BLaER1 (cell line): ENCODE results near the gene EPHX1.
"Not testable (repeated sequence)": the region's sequence is repeated elsewhere in the genome, so short reads cannot be mapped to it uniquely, and the experiment has no call there.

Experiments used
- H3K27ac ChIP-seq: shearing (Covaris generic); formaldehyde crosslinking; 2 replicates; pipeline ENCODE4 v1.8.1; 2022
- H3K27me3 ChIP-seq: shearing (Covaris generic); formaldehyde crosslinking; 2 replicates; pipeline ENCODE4 v1.8.1; 2022
- H3K36me3 ChIP-seq: shearing (Covaris generic); formaldehyde crosslinking; 2 replicates; pipeline ENCODE4 v1.8.1; 2022
- H3K4me1 ChIP-seq: shearing (Covaris generic); formaldehyde crosslinking; 2 replicates; pipeline ENCODE4 v1.8.1; 2022
- H3K4me2 ChIP-seq: shearing (Covaris generic); formaldehyde crosslinking; 2 replicates; pipeline ENCODE4 v1.8.1; 2022
- H3K4me3 ChIP-seq: shearing (Covaris generic); formaldehyde crosslinking; 2 replicates; pipeline ENCODE4 v1.8.1; 2022
- H3K9ac ChIP-seq: shearing (Covaris generic); formaldehyde crosslinking; 2 replicates; pipeline ENCODE4 v1.8.1; 2022
- H3K9me3 ChIP-seq: shearing (Covaris generic); formaldehyde crosslinking; 2 replicates; pipeline ENCODE4 v1.8.1; 2022
- H4K20me1 ChIP-seq: shearing (Covaris generic); formaldehyde crosslinking; 2 replicates; pipeline ENCODE4 v1.8.1; 2022
- Cebpa-rat ChIP-seq: shearing (Covaris generic); IDR thresholded peaks from 2 replicates; pipeline ENCODE4 v1.8.1; 2022

The EPHX1 gene

DNA sequence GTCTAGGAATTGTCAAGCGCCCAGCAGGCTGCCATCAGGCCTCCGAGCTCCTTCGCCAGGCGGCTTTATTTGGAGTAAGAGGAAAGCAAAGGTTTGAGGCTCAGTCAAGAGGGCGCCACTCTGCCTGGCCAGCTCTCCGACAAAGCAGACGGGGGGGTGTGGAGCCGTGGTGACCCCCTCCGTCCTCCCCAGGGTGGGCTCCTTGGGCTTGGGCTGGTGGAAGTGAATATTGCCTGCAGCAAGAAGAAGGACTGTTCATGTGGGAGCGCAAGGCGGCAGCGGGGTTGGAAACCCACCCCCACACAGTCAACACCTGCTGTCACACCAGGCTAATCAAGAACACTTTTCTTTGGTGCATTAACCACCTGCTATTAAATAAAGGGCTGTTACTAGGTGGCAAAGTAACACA lies 14.6 kb downstream of the EPHX1 start:
- H3K9me3 ChIP-seq = no peaks in the 10 kb centered on the region
- H3K36me3 ChIP-seq = no peaks in the 10 kb centered on the region
- H3K4me1 ChIP-seq = no peaks in the 10 kb centered on the region
- H4K20me1 ChIP-seq = no peaks in the 10 kb centered on the region
- H3K27ac ChIP-seq = no peak overlapping the region
- no peak overlapping the region for H3K4me3 ChIP-seq
- no peak overlapping the region for H3K4me2 ChIP-seq
- no peak overlapping the region for H3K9ac ChIP-seq
- no peaks in the 10 kb centered on the region for H3K27me3 ChIP-seq
- no peak for TF ChIP-seq Cebpa-rat

DNA sequence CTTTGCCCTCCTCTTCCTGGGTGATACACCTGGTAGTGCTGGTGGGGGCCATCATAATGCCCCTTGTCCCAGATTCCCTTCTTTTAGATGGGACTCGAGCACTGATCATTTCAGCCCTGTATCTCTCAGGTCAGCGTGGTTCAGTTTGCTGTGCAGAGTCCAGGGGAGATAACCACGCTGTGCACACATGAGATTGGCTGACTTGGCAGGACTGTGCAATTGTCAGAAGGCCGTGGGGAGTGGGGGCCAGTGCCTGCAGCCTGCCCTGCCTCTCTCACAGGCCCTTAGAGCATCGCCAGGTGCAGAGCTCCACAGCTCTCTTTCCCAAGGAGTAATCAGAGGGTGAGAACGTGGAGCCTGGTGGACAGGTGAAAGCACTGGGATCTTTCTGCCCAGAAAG lies 15.2 kb downstream of the EPHX1 start:
- no peaks in the 10 kb centered on the region for H4K20me1 ChIP-seq
- no peaks in the 10 kb centered on the region for H3K4me1 ChIP-seq
- H3K36me3 ChIP-seq = no peaks in the 10 kb centered on the region
- no peaks in the 10 kb centered on the region for H3K9me3 ChIP-seq
- no peaks in the 10 kb centered on the region for H3K27me3 ChIP-seq
- H3K4me2 ChIP-seq = no peak overlapping the region
- no peak overlapping the region for H3K27ac ChIP-seq
- no peak for TF ChIP-seq Cebpa-rat
- no peak overlapping the region for H3K4me3 ChIP-seq
- no peak overlapping the region for H3K9ac ChIP-seq

GRCh38 chr1:225825607-225826007 lies 15.7 kb downstream of the EPHX1 start:
- Histone ChIP-seq H4K20me1 (no peaks in the 10 kb centered on the region), H3K4me1 (no peaks in the 10 kb centered on the region), H3K36me3 (no peaks in the 10 kb centered on the region), H3K27ac (no peak overlapping the region), H3K27me3 (no peaks in the 10 kb centered on the region), H3K4me3 (no peak overlapping the region), H3K9me3 (no peaks in the 10 kb centered on the region), H3K9ac (0 out of 2 replicates have a peak overlapping the region, but pooled peaks have one; percentile 5), H3K4me2 (no peak overlapping the region)
- TF ChIP-seq Cebpa-rat = no peak

- Histone ChIP-seq H3K9ac (no peak overlapping the region), H3K27ac (no peak overlapping the region), H3K27me3 (no peaks in the 10 kb centered on the region), H3K4me1 (no peaks in the 10 kb centered on the region), H4K20me1 (no peaks in the 10 kb centered on the region), H3K36me3 (peaks cover 8% of the 10 kb centered on the region), H3K4me3 (no peak overlapping the region), H3K4me2 (no peak overlapping the region), H3K9me3 (no peaks in the 10 kb centered on the region)
- no peak for TF ChIP-seq Cebpa-rat
Observed at GRCh38 chr1:225827076-225827475, 17.2 kb downstream of the EPHX1 start.

GRCh38 chr1:225828706-225829345 lies 18.9 kb downstream of the EPHX1 start:
- Histone ChIP-seq H3K9me3 (no peaks in the 10 kb centered on the region), H3K4me2 (no peak overlapping the region), H3K4me1 (no peaks in the 10 kb centered on the region), H3K27ac (no peak overlapping the region), H3K9ac (no peak overlapping the region), H3K4me3 (no peak overlapping the region), H4K20me1 (no peaks in the 10 kb centered on the region), H3K27me3 (no peaks in the 10 kb centered on the region), H3K36me3 (peaks cover 14% of the 10 kb centered on the region)
- TF ChIP-seq Cebpa-rat = no peak

GRCh38 chr1:225830841-225831240 lies 20.9 kb downstream of the EPHX1 start:
- Histone ChIP-seq H3K36me3 (peaks cover 14% of the 10 kb centered on the region), H4K20me1 (no peaks in the 10 kb centered on the region), H3K9ac (no peak overlapping the region), H3K4me1 (no peaks in the 10 kb centered on the region), H3K27me3 (no peaks in the 10 kb centered on the region), H3K27ac (no peak overlapping the region), H3K4me3 (no peak overlapping the region), H3K4me2 (no peak overlapping the region), H3K9me3 (no peaks in the 10 kb centered on the region)
- no peak for TF ChIP-seq Cebpa-rat

DNA sequence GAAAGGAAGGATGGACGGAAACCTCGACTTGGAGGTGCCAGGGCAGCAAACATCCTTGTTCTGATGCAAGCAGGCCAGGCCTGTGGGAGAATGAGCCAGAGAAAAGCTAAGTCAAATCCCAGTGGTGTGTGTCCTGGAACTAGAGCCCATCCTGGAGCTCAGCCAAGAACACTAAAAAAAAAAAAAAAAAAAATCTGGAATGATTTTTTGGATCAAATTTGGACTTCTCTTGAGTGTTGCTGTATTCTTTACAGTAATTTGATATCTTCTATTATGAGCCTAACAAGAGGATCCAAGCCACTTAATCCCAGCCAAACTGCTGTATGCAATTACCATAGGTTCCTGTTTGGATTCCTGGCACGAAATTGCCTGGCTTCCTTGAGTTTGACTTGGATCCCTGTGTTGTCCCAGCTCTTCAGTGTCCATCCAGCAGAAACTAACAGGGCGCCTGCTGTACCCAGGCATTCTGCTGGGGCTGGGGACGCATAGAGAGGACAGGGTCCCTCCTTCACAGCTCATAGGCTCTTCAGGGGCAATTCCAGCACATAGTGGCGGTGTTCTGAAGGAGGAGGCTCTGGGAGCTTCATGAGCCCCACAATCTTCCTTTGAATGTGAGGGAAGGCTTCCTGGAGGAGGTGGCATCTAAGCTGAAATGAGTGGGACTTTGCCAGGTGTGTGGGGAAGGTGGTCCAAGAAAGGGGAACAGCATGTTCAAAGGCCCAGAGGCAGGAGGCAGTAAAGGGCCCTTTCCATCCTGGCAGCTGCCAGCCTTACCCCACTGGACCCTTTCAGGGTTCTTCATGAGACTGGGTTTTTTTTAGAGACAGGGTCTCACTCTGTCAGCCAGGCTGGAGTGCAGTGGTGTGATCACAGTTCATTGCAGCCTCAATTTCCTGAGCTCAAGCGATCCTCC lies 24.7 kb downstream of the EPHX1 start:
- Histone ChIP-seq H3K9ac (no peak overlapping the region), H3K36me3 (peaks cover 18% of the 10 kb centered on the region), H4K20me1 (no peaks in the 10 kb centered on the region), H3K27me3 (no peaks in the 10 kb centered on the region), H3K9me3 (no peaks in the 10 kb centered on the region), H3K27ac (no peak overlapping the region), H3K4me1 (no peaks in the 10 kb centered on the region), H3K4me2 (no peak overlapping the region), H3K4me3 (no peak overlapping the region)
- no peak for TF ChIP-seq Cebpa-rat

GRCh38 chr1:225835856-225836255 lies 25.9 kb downstream of the EPHX1 start:
- H3K4me3 ChIP-seq = no peak overlapping the region
- no peak overlapping the region for H3K27ac ChIP-seq
- no peak overlapping the region for H3K4me2 ChIP-seq
- H3K9ac ChIP-seq = no peak overlapping the region
- peaks cover 18% of the 10 kb centered on the region for H3K36me3 ChIP-seq
- no peaks in the 10 kb centered on the region for H3K4me1 ChIP-seq
- no peak for TF ChIP-seq Cebpa-rat
- H4K20me1 ChIP-seq = no peaks in the 10 kb centered on the region
- H3K27me3 ChIP-seq = no peaks in the 10 kb centered on the region
- H3K9me3 ChIP-seq = no peaks in the 10 kb centered on the region

GRCh38 chr1:225836296-225836695 lies 26.4 kb downstream of the EPHX1 start:
- not testable (repeated sequence) for H3K4me2 ChIP-seq, H3K4me1 ChIP-seq, H3K27ac ChIP-seq, H4K20me1 ChIP-seq, H3K4me3 ChIP-seq, H3K9ac ChIP-seq, H3K9me3 ChIP-seq, H3K27me3 ChIP-seq
- peaks cover 16% of the 10 kb centered on the region for H3K36me3 ChIP-seq

DNA sequence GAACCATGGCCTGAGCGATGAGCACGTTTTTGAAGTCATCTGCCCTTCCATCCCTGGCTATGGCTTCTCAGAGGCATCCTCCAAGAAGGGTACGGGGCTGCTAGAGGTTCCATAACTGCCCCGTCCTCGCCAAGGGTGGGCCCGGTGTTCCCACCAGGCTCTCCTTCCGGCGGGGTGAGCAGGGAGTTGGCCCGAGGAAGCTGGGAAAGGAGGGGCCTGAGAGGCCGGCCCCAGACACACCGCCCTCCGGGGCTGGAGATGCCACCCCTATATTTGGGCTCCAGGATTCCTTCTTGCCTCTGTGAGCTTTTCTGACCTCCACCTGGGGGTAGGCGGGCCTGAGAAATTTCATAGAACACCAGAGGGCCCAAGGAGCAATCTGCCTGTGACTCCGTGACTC lies 28.9 kb downstream of the EPHX1 start:
- no peak overlapping the region for H3K9ac ChIP-seq
- H3K4me2 ChIP-seq = no peak overlapping the region
- 0 out of 2 replicates have a peak, but pooled peaks cover 9% of the 10 kb centered on the region for H3K36me3 ChIP-seq
- H3K9me3 ChIP-seq = no peaks in the 10 kb centered on the region
- H3K27me3 ChIP-seq = no peaks in the 10 kb centered on the region
- H4K20me1 ChIP-seq = no peaks in the 10 kb centered on the region
- TF ChIP-seq Cebpa-rat = no peak
- peaks cover 11% of the 10 kb centered on the region for H3K4me1 ChIP-seq
- H3K4me3 ChIP-seq = no peak overlapping the region
- H3K27ac ChIP-seq = no peak overlapping the region
